Hematopoietic multipotent progenitor cell treated with erythropoietin and hydrocortisone succinate and interleukin-3 and kit ligand, for 8 days (in vitro differentiated cells): ENCODE data around the gene GLT1D1.

Experiments used
- DNase-seq: peaks from one replicate; pipeline ENCODE4 v3.0.0-alpha.2; 2015

Gene GLT1D1

GRCh38 chr12:129009833-129010622 is 156.8 kb downstream of the GLT1D1 start:
- DNase-seq = no peak

DNA sequence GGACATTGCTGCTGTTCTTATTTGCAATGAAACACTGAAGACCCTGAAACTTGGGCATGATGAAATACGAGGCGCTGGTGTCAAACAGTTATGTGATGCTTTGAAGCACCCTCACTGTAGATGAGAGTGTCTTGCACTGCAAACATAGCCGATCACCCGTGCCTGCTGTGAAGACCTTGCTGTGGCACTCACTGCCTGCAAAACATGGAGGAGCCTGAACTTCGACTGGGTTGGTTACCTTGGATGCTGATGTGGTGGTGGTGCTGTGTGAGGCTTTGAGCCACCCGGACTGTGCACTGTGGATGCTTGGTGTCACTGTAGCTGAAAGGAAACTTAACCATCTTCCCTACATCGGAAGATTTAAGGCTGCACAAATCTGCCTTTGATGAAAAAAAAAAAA is 162.9 kb downstream of the GLT1D1 start:
- DNase-seq = no peak

GRCh38 chr12:129025055-129025454 is 171.8 kb downstream of the GLT1D1 start:
- DNase-seq = no peak

DNA sequence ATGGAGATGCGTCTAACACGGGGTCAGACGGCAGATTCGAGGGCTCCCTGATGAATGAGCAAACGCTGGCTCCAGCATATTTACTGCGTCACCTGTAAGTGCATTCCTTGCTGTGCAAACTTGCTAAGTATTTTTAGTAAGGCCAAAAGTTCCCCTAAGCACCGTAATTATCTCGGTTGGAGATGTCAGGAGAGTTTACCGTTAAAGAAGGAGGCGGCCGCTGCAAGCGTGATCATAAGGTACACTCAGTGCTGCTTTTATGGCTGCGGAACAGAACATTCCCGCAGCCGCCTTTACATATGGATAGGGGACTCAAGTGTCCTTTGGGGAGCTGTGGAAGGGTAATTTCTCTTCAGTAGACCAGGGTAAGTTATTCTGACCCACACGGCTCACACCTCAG is 175.6 kb downstream of the GLT1D1 start:
- DNase-seq = no peak
